Panc1 (cell line): ENCODE results near the gene FAM47C.
"Not testable (repeated sequence)": the region's sequence is repeated elsewhere in the genome, so short reads cannot be mapped to it uniquely, and the experiment has no call there.

Experiments
- POLR2AphosphoS5 ChIP-seq: IDR thresholded peaks from 2 replicates; pipeline ENCODE4 v1.6.1; 2012; ENCODE audit warnings: mild to moderate bottlenecking, low read depth, low read length, moderate library complexity
- SIN3A ChIP-seq: IDR thresholded peaks from 2 replicates; pipeline ENCODE4 v1.6.1; 2012; ENCODE audit warnings: low read depth, mild to moderate bottlenecking, low read length, moderate library complexity, borderline replicate concordance; ENCODE audit not compliant: insufficient read depth
- TCF7L2 ChIP-seq: IDR thresholded peaks from 2 replicates; pipeline ENCODE4 v1.6.1; 2011; ENCODE audit warnings: mild to moderate bottlenecking, low read depth, low read length, inconsistent platforms
- TF ChIP-seq, protein P1 (sequence below): fragments of 450-650 bp; IDR thresholded peaks from 2 replicates; pipeline ENCODE4 v1.5.1; 2017; ENCODE audit warnings: mild to moderate bottlenecking

DNA sequence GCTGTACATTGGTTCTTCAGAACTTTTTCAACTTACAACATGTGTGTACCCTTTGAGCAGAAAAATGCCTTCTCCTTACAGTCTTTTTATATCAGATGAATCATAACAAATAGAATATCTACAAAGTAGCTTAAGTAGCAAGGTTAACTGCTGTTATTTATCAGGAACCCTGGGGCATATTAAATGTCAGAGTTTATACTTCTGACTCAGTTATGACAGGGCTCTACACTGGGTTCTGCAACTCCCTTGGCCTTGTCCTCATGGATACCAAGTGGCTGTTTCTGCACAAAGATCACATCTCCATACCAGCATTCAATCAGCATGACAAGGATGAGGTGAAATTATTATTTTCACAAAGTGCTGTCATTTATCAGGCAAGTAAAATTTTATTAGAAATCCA, 49.4 kb downstream of the FAM47C start:
- TF ChIP-seq SIN3A, POLR2AphosphoS5, TCF7L2: not testable (repeated sequence)
- TF ChIP-seq, protein P1, sequence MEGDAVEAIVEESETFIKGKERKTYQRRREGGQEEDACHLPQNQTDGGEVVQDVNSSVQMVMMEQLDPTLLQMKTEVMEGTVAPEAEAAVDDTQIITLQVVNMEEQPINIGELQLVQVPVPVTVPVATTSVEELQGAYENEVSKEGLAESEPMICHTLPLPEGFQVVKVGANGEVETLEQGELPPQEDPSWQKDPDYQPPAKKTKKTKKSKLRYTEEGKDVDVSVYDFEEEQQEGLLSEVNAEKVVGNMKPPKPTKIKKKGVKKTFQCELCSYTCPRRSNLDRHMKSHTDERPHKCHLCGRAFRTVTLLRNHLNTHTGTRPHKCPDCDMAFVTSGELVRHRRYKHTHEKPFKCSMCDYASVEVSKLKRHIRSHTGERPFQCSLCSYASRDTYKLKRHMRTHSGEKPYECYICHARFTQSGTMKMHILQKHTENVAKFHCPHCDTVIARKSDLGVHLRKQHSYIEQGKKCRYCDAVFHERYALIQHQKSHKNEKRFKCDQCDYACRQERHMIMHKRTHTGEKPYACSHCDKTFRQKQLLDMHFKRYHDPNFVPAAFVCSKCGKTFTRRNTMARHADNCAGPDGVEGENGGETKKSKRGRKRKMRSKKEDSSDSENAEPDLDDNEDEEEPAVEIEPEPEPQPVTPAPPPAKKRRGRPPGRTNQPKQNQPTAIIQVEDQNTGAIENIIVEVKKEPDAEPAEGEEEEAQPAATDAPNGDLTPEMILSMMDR, result not testable (repeated sequence)
